Mucosa of rectum (tissue), 2 donors: ENCODE measurements around the gene SYT8.
"Not testable (repeated sequence)": the region's sequence is repeated elsewhere in the genome, so short reads cannot be mapped to it uniquely, and the experiment has no call there.

Source experiments
- H3K27ac ChIP-seq, 2 donors: one replicate each; pipeline ENCODE4 v1.7.0; 2013; ENCODE audit warnings: inconsistent platforms in 2 of 2, low read depth in 2 of 2, low read length in 2 of 2
- H3K27me3 ChIP-seq, 2 donors: one replicate each; pipeline ENCODE4 v1.7.0; 2013; ENCODE audit warnings: low read length in 2 of 2; ENCODE audit not compliant: control insufficient read depth in 2 of 2, insufficient read depth in 2 of 2
- H3K36me3 ChIP-seq, 2 donors: one replicate each; pipeline ENCODE4 v1.7.0; 2013; ENCODE audit warnings: low read length in 2 of 2; ENCODE audit not compliant: control insufficient read depth in 2 of 2, insufficient read depth in 2 of 2
- H3K4me1 ChIP-seq, 2 donors: one replicate each; pipeline ENCODE4 v1.7.0; 2013; ENCODE audit warnings: low read length in 2 of 2, mild to moderate bottlenecking in 1 of 2; ENCODE audit not compliant: control insufficient read depth in 2 of 2, insufficient read depth in 2 of 2
- H3K4me3 ChIP-seq, 2 donors: one replicate each; pipeline ENCODE4 v1.7.0; 2013; ENCODE audit warnings: low read length in 2 of 2
- H3K9ac ChIP-seq, 2 donors: one replicate each; pipeline ENCODE4 v1.7.0; 2013; ENCODE audit warnings: low read length in 2 of 2, low read depth in 1 of 2, mild to moderate bottlenecking in 1 of 2
- H3K9me3 ChIP-seq, 2 donors: one replicate each; pipeline ENCODE4 v1.7.0; 2013; ENCODE audit warnings: low read length in 2 of 2; ENCODE audit not compliant: control insufficient read depth in 2 of 2
- donor health status: healthy.
- donor health status: Normal muscosa, but diverticular disease.

Gene SYT8

GRCh38 chr11:1803835-1804519, 30.8 kb upstream of the SYT8 start:
- not testable (repeated sequence) for H3K27me3 ChIP-seq, H3K9me3 ChIP-seq, H3K9ac ChIP-seq, H3K4me3 ChIP-seq, H3K4me1 ChIP-seq, H3K36me3 ChIP-seq, H3K27ac ChIP-seq

GRCh38 chr11:1805525-1805924, 29.3 kb upstream of the SYT8 start:
- no peaks in the 10 kb centered on the region for H3K36me3 ChIP-seq
- H3K9me3 ChIP-seq = no peaks in the 10 kb centered on the region
- no peak overlapping the region for H3K9ac ChIP-seq
- H3K27me3 ChIP-seq = peaks cover 3 to 10% of the 10 kb centered on the region in 2 donors
- no peak overlapping the region for H3K4me3 ChIP-seq
- H3K4me1 ChIP-seq = peaks cover 0 to 4% of the 10 kb centered on the region in 2 donors
- H3K27ac ChIP-seq = no peak overlapping the region

GRCh38 chr11:1807264-1807995, 27.4 kb upstream of the SYT8 start:
- H3K36me3 ChIP-seq = no peaks in the 10 kb centered on the region
- H3K27me3 ChIP-seq = peaks cover 3 to 10% of the 10 kb centered on the region in 2 donors
- H3K4me3 ChIP-seq = no peak overlapping the region
- no peak overlapping the region for H3K9ac ChIP-seq
- no peaks in the 10 kb centered on the region for H3K9me3 ChIP-seq
- no peak overlapping the region for H3K27ac ChIP-seq
- H3K4me1 ChIP-seq = peaks cover 0 to 4% of the 10 kb centered on the region in 2 donors

- Histone ChIP-seq H3K9me3 (no peaks in the 10 kb centered on the region), H3K36me3 (no peaks in the 10 kb centered on the region), H3K9ac (no peak overlapping the region), H3K27ac (no peak overlapping the region), H3K27me3 (peaks cover 0 to 1% of the 10 kb centered on the region in 2 donors), H3K4me3 (no peak overlapping the region), H3K4me1 (peaks cover 0 to 4% of the 10 kb centered on the region in 2 donors)
These were observed 24.0 kb upstream of the SYT8 start for GRCh38 chr11:1810761-1811160.

- Histone ChIP-seq H3K4me1 (peaks cover 0 to 4% of the 10 kb centered on the region in 2 donors), H3K27ac (no peak overlapping the region), H3K4me3 (no peak overlapping the region), H3K9ac (no peak overlapping the region), H3K9me3 (no peaks in the 10 kb centered on the region), H3K27me3 (no peaks in the 10 kb centered on the region), H3K36me3 (no peaks in the 10 kb centered on the region)
These were observed 22.5 kb upstream of the SYT8 start for GRCh38 chr11:1812274-1812673.

GRCh38 chr11:1812801-1813200, 22.0 kb upstream of the SYT8 start:
- no peak overlapping the region for H3K4me3 ChIP-seq
- no peaks in the 10 kb centered on the region for H3K27me3 ChIP-seq
- no peaks in the 10 kb centered on the region for H3K9me3 ChIP-seq
- peaks cover 0 to 2% of the 10 kb centered on the region in 2 donors for H3K4me1 ChIP-seq
- no peaks in the 10 kb centered on the region for H3K36me3 ChIP-seq
- no peak overlapping the region for H3K9ac ChIP-seq
- no peak overlapping the region for H3K27ac ChIP-seq

GRCh38 chr11:1813356-1813755, 21.4 kb upstream of the SYT8 start:
- not testable (repeated sequence) for H3K4me3 ChIP-seq, H3K4me1 ChIP-seq, H3K9ac ChIP-seq, H3K27ac ChIP-seq, H3K36me3 ChIP-seq, H3K9me3 ChIP-seq, H3K27me3 ChIP-seq

- Histone ChIP-seq H3K36me3 (no peaks in the 10 kb centered on the region), H3K4me1 (no peaks in the 10 kb centered on the region), H3K27ac (no peak overlapping the region), H3K4me3 (no peak overlapping the region), H3K9me3 (no peaks in the 10 kb centered on the region), H3K27me3 (no peaks in the 10 kb centered on the region), H3K9ac (no peak overlapping the region)
These were observed 20.1 kb upstream of the SYT8 start for GRCh38 chr11:1814691-1815090.

GRCh38 chr11:1815311-1815710, 19.5 kb upstream of the SYT8 start:
- H3K27ac ChIP-seq = no peak overlapping the region
- H3K4me3 ChIP-seq = no peak overlapping the region
- no peak overlapping the region for H3K9ac ChIP-seq
- H3K36me3 ChIP-seq = no peaks in the 10 kb centered on the region
- H3K4me1 ChIP-seq = no peaks in the 10 kb centered on the region
- no peaks in the 10 kb centered on the region for H3K27me3 ChIP-seq
- H3K9me3 ChIP-seq = no peaks in the 10 kb centered on the region

- Histone ChIP-seq H3K27me3 (no peaks in the 10 kb centered on the region), H3K9me3 (no peaks in the 10 kb centered on the region), H3K9ac (no peak overlapping the region), H3K36me3 (no peaks in the 10 kb centered on the region), H3K27ac (no peak overlapping the region), H3K4me1 (no peaks in the 10 kb centered on the region), H3K4me3 (no peak overlapping the region)
These were observed 19.0 kb upstream of the SYT8 start for GRCh38 chr11:1815751-1816150.
